Stromal cell of bone marrow (primary cell): ENCODE data around the gene MKNK1.

Source experiments
- DNase-seq: peaks from one replicate; pipeline ENCODE4 v3.0.0-alpha.2; 2012; ENCODE audit warnings: low read depth

MKNK1 gene

DNA sequence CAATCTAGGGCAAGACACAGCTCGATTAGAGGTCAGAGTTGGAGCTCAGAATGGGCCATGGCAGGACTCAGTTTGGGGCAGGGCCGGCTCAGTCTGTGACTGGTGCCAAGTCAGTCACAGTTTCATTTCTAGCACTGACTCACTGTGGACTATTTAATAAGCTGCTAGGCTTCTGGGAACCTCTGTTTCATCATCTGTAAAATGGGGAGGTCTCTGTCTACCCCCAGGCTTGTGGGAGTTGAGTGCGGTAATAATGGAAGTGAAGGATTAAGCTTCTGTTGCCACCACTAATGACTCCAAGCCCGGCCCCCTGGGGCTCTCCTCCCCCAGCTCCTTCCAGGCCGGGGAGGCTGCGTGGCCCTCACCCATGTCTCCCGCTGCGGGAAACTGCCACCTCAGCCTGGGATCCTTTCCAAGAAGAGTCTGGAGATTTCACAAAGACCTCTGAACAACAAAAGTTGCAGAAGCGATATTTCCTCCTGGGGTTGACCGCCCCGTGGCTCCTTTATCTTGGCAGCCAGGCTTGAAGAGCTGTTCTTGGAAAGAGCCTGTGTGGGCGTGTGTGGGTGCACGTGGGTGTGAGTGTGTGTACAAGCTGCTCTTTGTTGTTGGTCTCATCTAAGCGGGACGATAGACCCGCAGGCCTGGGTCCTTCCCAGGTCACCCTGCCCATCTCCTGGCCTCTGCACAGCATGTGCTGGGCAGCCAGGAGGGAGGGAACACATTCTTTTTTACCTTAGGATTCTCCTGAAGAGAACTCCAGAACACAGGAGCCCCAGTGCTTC is 81.7 kb downstream of the MKNK1 start:
- peak; percentile 77 for DNase-seq

DNA sequence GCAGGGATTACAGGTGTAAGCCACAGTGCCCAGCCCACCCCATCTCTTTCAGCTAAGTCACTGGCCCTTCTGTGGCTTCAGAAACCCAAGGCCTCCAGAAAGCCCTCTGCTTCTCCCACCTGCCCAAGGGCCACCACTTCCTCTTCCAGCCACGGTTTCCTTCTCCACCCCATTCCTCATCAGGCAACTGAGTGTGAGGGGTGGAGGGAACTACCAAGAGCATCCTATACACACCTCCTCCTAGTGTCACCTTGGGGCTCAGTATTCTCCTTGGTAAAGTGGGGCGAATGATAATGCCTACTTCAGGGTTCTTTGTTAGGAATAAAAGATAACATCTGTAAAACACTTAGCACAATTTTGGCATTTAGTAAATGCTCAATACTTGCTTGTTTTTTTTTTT is 82.7 kb downstream of the MKNK1 start:
- no peak for DNase-seq

DNA sequence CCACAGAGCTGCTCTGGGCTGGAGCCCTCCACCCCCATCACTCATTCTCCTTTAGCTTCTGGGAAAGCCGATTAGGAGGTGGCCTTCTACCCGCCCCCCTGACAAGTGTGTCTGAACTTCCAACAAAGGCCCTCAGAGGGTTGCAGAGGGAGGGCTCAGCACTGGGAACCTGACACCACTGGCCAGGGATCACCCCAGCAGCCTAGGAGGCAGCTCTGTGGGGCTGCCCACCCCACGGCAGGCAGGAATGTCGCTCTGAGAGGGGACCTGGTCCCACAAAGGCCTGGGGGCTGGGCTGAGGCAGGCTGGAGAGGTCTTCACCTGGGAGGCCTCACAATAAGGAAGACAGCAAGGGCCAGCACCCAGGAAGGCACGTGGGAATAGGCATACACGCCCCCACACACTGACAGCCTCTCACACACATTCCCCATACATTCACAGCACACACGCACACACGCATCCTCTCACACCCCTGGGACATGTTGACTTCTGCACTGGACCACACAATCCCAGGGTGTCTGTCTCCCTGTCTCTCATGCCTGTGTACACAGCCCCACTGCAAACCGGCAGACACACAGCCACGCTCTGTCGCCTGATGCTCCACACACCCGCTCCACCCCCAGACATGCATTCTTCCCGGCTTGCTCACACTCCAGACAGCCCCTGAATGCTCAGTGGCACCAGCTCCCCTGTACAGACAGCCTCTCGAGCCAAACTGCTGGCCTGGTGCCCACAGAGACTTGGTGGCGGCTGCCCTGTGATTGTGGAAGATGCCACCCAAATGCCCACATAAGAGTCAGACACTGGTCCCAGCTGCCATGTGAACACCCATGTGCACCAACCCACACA is 83.8 kb downstream of the MKNK1 start:
- no peak for DNase-seq

DNA sequence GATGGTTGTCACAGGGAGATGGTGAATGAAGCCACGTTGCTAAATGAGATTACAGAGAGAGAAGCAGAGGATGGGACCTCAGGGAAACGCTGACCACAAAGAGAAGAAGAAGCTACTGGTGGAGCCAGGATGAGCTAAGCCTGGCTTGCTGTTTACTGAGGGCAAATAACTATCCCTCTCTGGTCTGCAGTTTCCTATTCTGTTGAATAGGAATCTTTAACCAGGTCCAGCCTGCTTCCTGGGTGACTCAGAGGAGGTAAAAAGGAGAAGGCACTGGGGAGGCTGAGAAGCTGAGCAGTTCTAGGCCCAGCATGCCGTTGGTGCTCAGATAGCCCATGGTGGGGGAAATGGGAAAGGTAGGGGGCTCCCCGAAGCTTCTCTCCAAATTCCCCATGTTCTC is 84.9 kb downstream of the MKNK1 start:
- DNase-seq, result no peak

DNA sequence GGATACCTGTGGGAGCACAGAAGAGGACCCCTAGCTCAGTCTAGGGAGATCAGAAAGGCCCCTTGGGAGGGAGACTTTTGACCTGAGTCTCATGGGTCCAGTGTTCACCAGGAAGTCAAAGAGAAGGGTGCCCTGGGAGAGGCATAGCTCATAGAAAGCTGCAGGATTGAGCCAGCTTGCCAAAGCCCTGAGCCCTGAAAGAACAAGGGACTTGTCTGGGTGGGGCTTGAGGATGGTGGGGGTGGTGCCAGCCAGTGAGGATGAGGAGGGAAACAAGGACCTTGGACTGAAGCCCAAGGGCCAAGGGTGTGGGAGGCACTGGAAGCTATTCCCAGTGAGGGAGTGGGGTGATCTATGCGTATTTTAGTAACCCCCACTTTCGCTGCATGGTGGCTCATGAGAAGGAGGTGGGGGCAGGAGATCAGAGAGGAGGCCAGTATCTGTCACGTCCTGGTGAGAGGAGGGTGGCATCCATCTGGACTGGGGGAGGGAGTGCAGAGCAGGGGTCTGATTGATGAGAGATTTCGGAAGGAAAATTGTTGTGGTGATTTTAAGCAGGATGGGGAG is 86.1 kb downstream of the MKNK1 start:
- DNase-seq, result no peak

DNA sequence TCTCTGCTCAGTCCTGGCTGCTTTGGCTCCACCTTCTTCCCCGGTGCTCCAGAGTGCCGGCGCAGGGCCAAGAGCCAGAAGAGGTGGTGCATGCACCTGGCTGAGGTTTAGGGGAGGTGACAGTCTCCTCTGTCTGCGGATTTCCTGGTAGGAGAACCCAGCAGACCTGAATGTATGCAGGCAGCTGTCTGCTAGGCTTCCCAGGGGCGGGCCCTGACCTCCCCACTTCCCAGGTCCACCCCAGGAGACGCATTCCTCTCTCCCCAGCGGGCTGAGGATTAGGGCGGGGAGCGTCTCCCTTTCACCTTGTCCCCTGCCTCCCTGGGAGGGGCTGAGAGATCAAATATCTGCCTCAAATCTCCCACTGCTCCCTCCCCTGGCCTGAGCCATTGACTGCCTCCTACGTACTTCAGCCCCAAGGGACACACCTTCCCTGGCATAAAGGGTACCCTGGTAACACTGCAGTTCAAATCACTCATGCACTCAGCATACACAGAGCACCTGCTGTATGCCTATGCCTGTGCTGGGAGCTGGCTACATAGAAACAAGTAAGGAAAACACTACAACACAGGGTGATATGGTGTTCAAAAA is 87.0 kb downstream of the MKNK1 start:
- DNase-seq, result no peak

DNA sequence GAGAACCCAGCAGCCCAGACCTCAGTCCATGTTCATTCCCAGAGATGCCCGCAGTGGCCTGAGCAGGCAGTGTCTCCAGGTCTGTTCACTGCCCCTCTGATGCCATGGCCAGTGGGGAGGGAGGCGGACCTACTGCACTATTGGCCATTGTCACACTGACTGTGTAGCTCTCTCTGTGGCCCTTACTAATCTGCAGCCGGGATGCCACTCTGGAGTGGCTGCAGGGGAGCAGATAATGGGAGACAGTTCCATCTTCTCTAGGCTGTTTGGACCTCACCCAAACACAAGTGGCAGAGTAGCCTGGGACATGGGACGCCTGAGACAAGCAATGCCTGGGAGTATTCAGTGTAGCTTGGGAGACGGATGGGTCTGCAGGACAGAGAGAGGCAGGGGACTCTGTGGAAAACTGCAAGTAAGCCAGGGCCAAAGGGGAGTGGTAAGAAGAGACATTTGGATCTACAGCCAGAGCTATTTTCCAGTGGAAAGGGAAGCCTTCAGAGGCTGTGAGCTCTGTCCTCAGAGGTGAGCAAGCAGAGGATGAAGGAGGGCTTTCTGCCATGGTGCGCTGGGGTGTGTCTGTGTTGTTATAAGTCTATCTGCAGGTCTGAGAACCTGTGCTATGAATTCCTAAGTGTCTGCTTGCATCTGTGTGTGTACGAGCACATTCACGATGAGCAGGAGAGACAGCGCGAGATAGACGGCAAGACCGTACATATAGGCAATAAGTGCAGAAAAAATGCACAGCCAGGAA is 87.7 kb downstream of the MKNK1 start:
- DNase-seq, result no peak

DNA sequence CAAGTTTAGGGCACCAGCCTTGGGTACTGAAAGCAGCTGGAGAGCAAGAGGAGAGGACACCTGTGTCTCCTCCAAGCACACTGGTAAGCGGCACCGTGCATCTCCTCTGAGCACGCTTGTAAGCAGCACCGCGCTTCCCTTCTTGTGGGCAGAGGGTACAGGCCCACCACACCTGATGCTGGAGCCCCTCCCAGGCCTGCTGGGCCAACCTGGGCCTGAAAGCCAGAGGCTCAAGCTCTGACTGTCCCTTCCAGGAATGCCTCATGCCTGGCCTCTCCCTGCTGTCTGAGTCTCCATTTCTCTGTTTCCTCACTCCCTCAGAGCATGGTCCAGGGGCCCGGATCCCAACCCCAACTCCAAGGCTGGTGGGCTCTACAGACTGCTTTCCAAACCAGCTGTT is 88.5 kb downstream of the MKNK1 start:
- DNase-seq, result no peak

DNA sequence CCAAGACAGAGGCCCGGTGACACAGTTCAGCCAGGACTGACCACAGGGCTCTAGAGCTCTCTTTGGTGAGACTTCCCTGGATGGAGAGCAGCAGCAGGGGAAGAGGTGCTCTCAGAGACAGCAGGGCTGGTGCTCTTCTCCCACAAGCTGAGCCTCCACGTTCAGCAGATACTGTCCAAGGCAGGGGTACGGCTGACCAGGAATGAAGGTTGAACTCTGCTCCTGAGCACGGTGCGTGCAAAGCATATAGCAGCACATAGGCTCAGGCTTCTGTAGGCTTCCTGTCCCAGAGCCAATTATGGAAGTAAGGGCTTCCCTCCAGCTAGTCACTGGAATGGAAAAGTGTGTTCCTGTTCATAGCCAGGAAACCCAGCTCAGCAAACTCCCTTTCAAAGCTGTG is 90.5 kb downstream of the MKNK1 start:
- no peak for DNase-seq

DNA sequence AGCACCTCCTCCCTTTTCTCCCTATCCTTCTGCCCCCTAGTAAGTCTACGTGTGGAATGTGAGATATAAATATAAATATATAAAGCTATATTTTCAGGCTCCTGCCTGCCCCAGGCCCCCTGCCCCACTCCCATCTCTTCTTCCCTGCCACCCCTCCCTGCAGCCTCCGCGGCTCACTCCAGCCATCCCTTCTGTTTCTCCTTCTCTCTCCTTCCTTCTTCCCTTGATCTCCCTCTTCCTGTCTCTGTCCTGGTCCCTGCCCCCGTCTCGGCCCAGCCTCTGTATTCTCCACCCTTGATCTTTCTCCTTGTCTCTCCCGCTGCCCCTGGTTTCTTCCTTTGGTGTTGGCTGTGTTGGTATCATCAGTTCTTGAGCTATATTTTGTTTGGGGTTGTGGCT is 91.3 kb downstream of the MKNK1 start:
- DNase-seq, result no peak

DNA sequence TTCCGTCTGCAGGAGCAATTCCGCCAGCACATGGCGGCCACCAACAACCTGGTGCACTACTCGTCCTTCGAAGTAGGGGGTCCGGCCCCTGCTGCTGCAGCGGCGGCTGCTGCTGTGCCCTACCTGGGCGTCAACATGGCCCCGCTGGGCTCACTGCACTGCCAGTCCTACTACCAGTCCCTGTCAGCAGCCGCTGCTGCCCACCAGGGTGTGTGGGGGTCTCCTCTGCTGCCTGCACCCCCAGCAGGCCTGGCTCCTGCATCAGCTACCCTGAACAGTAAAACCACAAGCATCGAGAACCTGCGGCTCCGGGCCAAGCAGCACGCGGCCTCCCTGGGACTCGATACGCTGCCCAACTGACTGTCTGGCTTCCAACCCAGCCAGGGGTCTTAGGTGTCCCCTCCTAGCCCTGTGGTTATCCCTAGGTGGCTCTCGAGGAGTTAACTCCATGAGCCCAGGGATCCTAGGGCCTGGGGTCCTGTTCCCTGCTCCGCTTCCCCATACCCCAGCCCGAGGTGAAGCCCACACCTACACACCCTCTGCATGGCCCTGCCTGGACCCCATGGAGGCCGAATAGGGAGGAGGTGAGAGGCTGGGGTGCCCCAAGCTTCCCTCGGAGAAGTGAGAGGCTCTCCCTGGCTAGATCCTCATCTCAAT is 91.8 kb downstream of the MKNK1 start:
- no peak for DNase-seq

DNA sequence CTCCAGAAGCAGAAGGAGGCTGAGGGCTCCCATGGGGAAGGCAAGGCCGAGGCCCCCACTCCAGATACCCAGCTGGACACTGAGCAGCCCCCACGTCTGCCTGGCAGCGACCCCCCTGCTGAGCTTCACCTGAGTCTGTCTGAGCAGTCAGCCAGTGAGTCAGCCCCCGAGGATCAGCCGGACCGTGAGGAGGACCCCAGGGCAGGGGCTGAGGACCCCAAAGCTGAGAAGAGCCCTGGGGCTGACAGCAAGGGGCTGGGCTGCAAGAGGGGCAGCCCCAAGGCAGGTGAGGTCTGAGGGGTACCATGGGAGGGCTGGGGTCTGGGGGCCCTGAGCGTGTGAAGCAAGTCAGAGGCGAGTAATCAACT is 93.1 kb downstream of the MKNK1 start:
- no peak for DNase-seq

DNA sequence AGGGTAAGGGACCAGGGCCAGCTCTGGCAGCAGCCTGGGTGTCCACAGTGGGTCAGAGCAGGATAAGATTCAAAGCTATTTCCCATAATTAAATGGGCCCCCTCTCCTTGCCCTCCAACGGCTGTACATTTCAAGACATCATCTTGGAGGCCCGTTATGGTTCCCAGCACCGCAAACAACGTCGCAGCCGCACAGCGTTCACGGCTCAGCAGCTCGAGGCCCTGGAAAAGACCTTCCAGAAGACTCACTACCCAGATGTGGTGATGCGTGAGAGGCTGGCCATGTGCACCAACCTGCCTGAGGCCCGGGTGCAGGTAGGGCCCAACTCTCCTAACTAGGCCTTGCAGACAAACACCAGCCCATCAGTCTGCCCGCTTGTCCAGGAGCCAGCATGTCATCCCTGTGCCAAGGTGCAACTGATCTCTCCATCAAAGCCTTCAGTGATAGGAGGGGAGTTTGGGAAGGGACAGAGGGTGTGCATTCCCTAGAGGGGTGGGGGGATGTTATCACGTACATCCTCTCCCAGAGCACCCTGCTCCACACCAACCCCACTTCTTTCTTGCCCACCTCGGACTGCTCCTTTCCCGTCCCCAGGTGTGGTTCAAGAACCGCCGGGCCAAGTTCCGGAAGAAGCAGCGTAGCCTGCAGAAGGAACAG is 93.6 kb downstream of the MKNK1 start:
- no peak for DNase-seq

DNA sequence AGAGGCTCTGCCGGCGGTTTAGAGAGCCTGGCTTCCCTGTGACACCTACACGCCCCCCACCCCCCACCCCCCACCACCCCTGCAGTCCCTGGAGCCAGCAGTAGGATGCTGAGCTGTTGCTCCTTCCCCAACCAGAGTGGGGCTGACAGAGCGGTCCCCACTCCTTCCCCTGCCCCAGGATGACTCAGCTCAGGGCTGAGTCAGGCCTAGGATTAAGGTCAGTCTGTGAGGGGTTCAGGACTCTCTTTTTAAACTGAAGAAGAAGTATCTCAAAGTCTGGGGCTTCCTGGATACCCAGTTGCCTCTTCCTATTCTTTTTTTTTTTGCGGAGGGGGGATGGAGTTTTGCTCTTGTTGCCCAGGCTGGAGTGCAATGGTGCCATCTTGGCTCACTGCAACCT is 95.3 kb downstream of the MKNK1 start:
- no peak for DNase-seq
